ENCODE measurements around the gene AHCTF1.
A peak's percentile ranks its signal among the peaks of the same experiment; 100 is the strongest.

Gene AHCTF1

GRCh38 chr1:246947255-246947654 is 15.5 kb upstream of the AHCTF1 start:
- no peaks in the 10 kb centered on the region for H3K27me3 ChIP-seq (ENCODE audit: insufficient read depth, low read length)
- H3K9ac ChIP-seq (ENCODE audit: low read depth, low read length), result no peak overlapping the region
- H3K36me3 ChIP-seq (ENCODE audit: insufficient read depth, low read depth, low read length), result peaks cover 4% of the 10 kb centered on the region; the same call in 1 of the 2 replicates
- H3K27ac ChIP-seq (ENCODE audit: low read length), result no peak overlapping the region
- no peak overlapping the region for H3K4me3 ChIP-seq (ENCODE audit: low read length)
- no peaks in the 10 kb centered on the region for H3K9me3 ChIP-seq (ENCODE audit: insufficient read depth, low read depth, low read length)
- peaks cover 5% of the 10 kb centered on the region for H3K4me1 ChIP-seq (ENCODE audit: insufficient read depth, low read length)

GRCh38 chr1:246946366-246946765 is 14.6 kb upstream of the AHCTF1 start:
- no peaks in the 10 kb centered on the region for H3K27me3 ChIP-seq (ENCODE audit: insufficient read depth, low read length)
- H3K9ac ChIP-seq (ENCODE audit: low read depth, low read length), result no peak overlapping the region
- no peak overlapping the region for H3K4me3 ChIP-seq (ENCODE audit: low read length)
- H3K27ac ChIP-seq (ENCODE audit: low read length), result no peak overlapping the region
- peaks cover 5% of the 10 kb centered on the region for H3K4me1 ChIP-seq (ENCODE audit: insufficient read depth, low read length)
- peaks cover 4% of the 10 kb centered on the region; the same call in 1 of the 2 replicates for H3K36me3 ChIP-seq (ENCODE audit: insufficient read depth, low read depth, low read length)
- no peaks in the 10 kb centered on the region for H3K9me3 ChIP-seq (ENCODE audit: insufficient read depth, low read depth, low read length)

GRCh38 chr1:246934765-246935164 is 3.0 kb upstream of the AHCTF1 start:
- H3K27me3 ChIP-seq (ENCODE audit: insufficient read depth, low read length), result no peaks in the 10 kb centered on the region
- H3K27ac ChIP-seq (ENCODE audit: low read length), result no peak overlapping the region
- peaks cover 8% of the 10 kb centered on the region; the same call in 1 of the 2 replicates for H3K36me3 ChIP-seq (ENCODE audit: insufficient read depth, low read depth, low read length)
- no peaks in the 10 kb centered on the region for H3K9me3 ChIP-seq (ENCODE audit: insufficient read depth, low read depth, low read length)
- H3K4me3 ChIP-seq (ENCODE audit: low read length), result no peak overlapping the region
- H3K4me1 ChIP-seq (ENCODE audit: insufficient read depth, low read length), result no peaks in the 10 kb centered on the region
- no peak overlapping the region for H3K9ac ChIP-seq (ENCODE audit: low read depth, low read length)

- Histone ChIP-seq H3K27me3 (ENCODE audit: insufficient read depth, low read length) (no peaks in the 10 kb centered on the region), H3K9ac (ENCODE audit: low read depth, low read length) (no peak overlapping the region), H3K9me3 (ENCODE audit: insufficient read depth, low read depth, low read length) (no peaks in the 10 kb centered on the region)
Observed at GRCh38 chr1:246933893-246934292, 2.1 kb upstream of the AHCTF1 start.

GRCh38 chr1:246932366-246932700 is 585 bp upstream of the AHCTF1 start:
- Histone ChIP-seq H3K36me3 (ENCODE audit: insufficient read depth, low read depth, low read length) (peaks cover 8% of the 10 kb centered on the region), H3K9me3 (ENCODE audit: insufficient read depth, low read depth, low read length) (no peaks in the 10 kb centered on the region), H3K27ac (ENCODE audit: low read length) (peak overlapping the region; percentile 92), H3K4me1 (ENCODE audit: insufficient read depth, low read length) (no peaks in the 10 kb centered on the region), H3K4me3 (ENCODE audit: low read length) (peak overlapping the region; percentile 85), H3K27me3 (ENCODE audit: insufficient read depth, low read length) (no peaks in the 10 kb centered on the region), H3K9ac (ENCODE audit: low read depth, low read length) (peak overlapping the region; percentile 91)

More at GRCh38 chr1:246933893-246934292, 2.1 kb upstream of the AHCTF1 start:
- Histone ChIP-seq H3K36me3 (ENCODE audit: insufficient read depth, low read depth, low read length) (peaks cover 8% of the 10 kb centered on the region), H3K4me3 (ENCODE audit: low read length) (no peak overlapping the region), H3K27ac (ENCODE audit: low read length) (no peak overlapping the region), H3K4me1 (ENCODE audit: insufficient read depth, low read length) (no peaks in the 10 kb centered on the region)

- Histone ChIP-seq H3K36me3 (ENCODE audit: insufficient read depth, low read depth, low read length) (peaks cover 8% of the 10 kb centered on the region), H3K4me3 (ENCODE audit: low read length) (peak overlapping the region; percentile 90), H3K9me3 (ENCODE audit: insufficient read depth, low read depth, low read length) (no peaks in the 10 kb centered on the region), H3K27ac (ENCODE audit: low read length) (no peak overlapping the region), H3K4me1 (ENCODE audit: insufficient read depth, low read length) (no peaks in the 10 kb centered on the region), H3K27me3 (ENCODE audit: insufficient read depth, low read length) (no peaks in the 10 kb centered on the region), H3K9ac (ENCODE audit: low read depth, low read length) (peak overlapping the region; percentile 98)
Observed at GRCh38 chr1:246930830-246931548, 759 bp downstream of the AHCTF1 start.

- Histone ChIP-seq H3K4me3 (ENCODE audit: low read length) (no peak overlapping the region), H3K9me3 (ENCODE audit: insufficient read depth, low read depth, low read length) (no peaks in the 10 kb centered on the region), H3K4me1 (ENCODE audit: insufficient read depth, low read length) (no peaks in the 10 kb centered on the region), H3K27me3 (ENCODE audit: insufficient read depth, low read length) (no peaks in the 10 kb centered on the region), H3K36me3 (ENCODE audit: insufficient read depth, low read depth, low read length) (peaks cover 11% of the 10 kb centered on the region), H3K9ac (ENCODE audit: low read depth, low read length) (no peak overlapping the region), H3K27ac (ENCODE audit: low read length) (no peak overlapping the region)
Observed at GRCh38 chr1:246925997-246926626, 5.6 kb downstream of the AHCTF1 start.

GRCh38 chr1:246923900-246924299 is 7.8 kb downstream of the AHCTF1 start:
- no peak overlapping the region for H3K4me3 ChIP-seq (ENCODE audit: low read length)
- peaks cover 11% of the 10 kb centered on the region for H3K36me3 ChIP-seq (ENCODE audit: insufficient read depth, low read depth, low read length)
- H3K4me1 ChIP-seq (ENCODE audit: insufficient read depth, low read length), result no peaks in the 10 kb centered on the region
- no peak overlapping the region for H3K9ac ChIP-seq (ENCODE audit: low read depth, low read length)
- no peaks in the 10 kb centered on the region for H3K9me3 ChIP-seq (ENCODE audit: insufficient read depth, low read depth, low read length)
- H3K27me3 ChIP-seq (ENCODE audit: insufficient read depth, low read length), result no peaks in the 10 kb centered on the region
- no peak overlapping the region for H3K27ac ChIP-seq (ENCODE audit: low read length)

GRCh38 chr1:246923482-246923881 is 8.3 kb downstream of the AHCTF1 start:
- peaks cover 11% of the 10 kb centered on the region for H3K36me3 ChIP-seq (ENCODE audit: insufficient read depth, low read depth, low read length)
- no peak overlapping the region for H3K27ac ChIP-seq (ENCODE audit: low read length)
- H3K4me1 ChIP-seq (ENCODE audit: insufficient read depth, low read length), result no peaks in the 10 kb centered on the region
- no peak overlapping the region for H3K9ac ChIP-seq (ENCODE audit: low read depth, low read length)
- no peak overlapping the region for H3K4me3 ChIP-seq (ENCODE audit: low read length)
- H3K27me3 ChIP-seq (ENCODE audit: insufficient read depth, low read length), result no peaks in the 10 kb centered on the region
- H3K9me3 ChIP-seq (ENCODE audit: insufficient read depth, low read depth, low read length), result no peaks in the 10 kb centered on the region

GRCh38 chr1:246921481-246921880 is 10.3 kb downstream of the AHCTF1 start:
- no peak overlapping the region for H3K4me3 ChIP-seq (ENCODE audit: low read length)
- no peaks in the 10 kb centered on the region for H3K27me3 ChIP-seq (ENCODE audit: insufficient read depth, low read length)
- H3K9me3 ChIP-seq (ENCODE audit: insufficient read depth, low read depth, low read length), result no peaks in the 10 kb centered on the region
- peaks cover 29% of the 10 kb centered on the region for H3K36me3 ChIP-seq (ENCODE audit: insufficient read depth, low read depth, low read length)
- no peaks in the 10 kb centered on the region for H3K4me1 ChIP-seq (ENCODE audit: insufficient read depth, low read length)
- no peak overlapping the region for H3K27ac ChIP-seq (ENCODE audit: low read length)
- H3K9ac ChIP-seq (ENCODE audit: low read depth, low read length), result no peak overlapping the region

GRCh38 chr1:246919902-246920301 is 11.8 kb downstream of the AHCTF1 start:
- Histone ChIP-seq H3K9me3 (ENCODE audit: insufficient read depth, low read depth, low read length) (no peaks in the 10 kb centered on the region), H3K4me1 (ENCODE audit: insufficient read depth, low read length) (no peaks in the 10 kb centered on the region), H3K36me3 (ENCODE audit: insufficient read depth, low read depth, low read length) (peaks cover 41% of the 10 kb centered on the region), H3K27me3 (ENCODE audit: insufficient read depth, low read length) (no peaks in the 10 kb centered on the region), H3K4me3 (ENCODE audit: low read length) (no peak overlapping the region), H3K9ac (ENCODE audit: low read depth, low read length) (no peak overlapping the region), H3K27ac (ENCODE audit: low read length) (no peak overlapping the region)

Measured in iPS-20b (cell line).